ENCODE measurements around the gene FKBP8.

FKBP8 gene

DNA sequence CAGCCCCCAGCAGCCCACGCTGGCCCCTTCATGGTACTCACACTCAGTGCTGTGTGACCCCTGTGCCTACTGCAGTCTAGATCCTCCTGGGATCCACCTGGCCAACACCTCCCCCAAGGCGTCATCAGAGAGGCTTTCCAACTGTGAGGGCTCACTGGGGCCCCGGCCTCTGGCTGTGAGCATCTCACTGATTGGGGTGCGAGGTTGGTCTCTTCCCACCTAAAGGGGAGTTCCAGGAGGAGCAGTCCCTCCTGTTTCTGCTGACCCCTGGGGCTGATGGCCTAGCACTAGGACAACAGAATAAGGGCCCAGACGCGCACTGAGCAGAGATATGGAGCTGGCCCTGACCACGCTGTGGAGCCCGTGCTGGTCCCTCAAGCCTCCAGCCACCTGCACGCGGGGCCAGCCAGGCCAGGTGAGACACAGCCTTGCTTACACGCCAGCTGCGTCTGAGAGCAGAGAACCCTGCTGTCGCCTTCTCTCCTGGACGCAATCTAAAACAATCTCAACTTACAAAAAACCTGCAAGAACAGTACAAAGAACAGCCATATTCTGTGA is 53.7 kb downstream of the FKBP8 start:
- DNase-seq (ENCODE audit: extremely low read depth, low read depth): no peak
- TF ChIP-seq, protein P1, sequence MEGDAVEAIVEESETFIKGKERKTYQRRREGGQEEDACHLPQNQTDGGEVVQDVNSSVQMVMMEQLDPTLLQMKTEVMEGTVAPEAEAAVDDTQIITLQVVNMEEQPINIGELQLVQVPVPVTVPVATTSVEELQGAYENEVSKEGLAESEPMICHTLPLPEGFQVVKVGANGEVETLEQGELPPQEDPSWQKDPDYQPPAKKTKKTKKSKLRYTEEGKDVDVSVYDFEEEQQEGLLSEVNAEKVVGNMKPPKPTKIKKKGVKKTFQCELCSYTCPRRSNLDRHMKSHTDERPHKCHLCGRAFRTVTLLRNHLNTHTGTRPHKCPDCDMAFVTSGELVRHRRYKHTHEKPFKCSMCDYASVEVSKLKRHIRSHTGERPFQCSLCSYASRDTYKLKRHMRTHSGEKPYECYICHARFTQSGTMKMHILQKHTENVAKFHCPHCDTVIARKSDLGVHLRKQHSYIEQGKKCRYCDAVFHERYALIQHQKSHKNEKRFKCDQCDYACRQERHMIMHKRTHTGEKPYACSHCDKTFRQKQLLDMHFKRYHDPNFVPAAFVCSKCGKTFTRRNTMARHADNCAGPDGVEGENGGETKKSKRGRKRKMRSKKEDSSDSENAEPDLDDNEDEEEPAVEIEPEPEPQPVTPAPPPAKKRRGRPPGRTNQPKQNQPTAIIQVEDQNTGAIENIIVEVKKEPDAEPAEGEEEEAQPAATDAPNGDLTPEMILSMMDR (IDR thresholded peaks at IDR 0.05; ENCODE audit: low read depth, low read length, missing control alignments): no peak
- no peak overlapping the region for H3K4me3 ChIP-seq (replicated peaks; ENCODE audit: low read depth, low read length)

GRCh38 chr19:18488838-18489626 is 54.3 kb downstream of the FKBP8 start:
- TF ChIP-seq, protein P1 (IDR thresholded peaks at IDR 0.05; ENCODE audit: low read depth, low read length, missing control alignments): peak; percentile 29
- DNase-seq (ENCODE audit: extremely low read depth, low read depth): no peak
- no peak overlapping the region for H3K4me3 ChIP-seq (replicated peaks; ENCODE audit: low read depth, low read length)

DNA sequence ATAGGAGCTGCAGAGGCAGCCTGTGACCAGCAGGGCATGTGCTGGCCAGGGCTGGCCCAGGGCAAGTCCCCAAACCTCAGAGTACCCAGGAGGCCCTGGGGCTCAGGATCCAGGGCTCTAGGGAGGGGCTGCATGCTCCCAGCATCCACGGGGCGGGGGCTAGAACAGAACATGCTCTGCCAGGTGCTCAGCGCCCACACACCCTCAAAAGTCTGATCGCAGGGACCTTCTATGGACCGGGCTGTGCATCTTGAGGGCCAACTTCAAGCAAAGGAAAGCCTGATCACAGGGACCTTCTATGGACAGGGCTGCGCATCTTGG is 55.0 kb downstream of the FKBP8 start:
- H3K4me3 ChIP-seq (replicated peaks; ENCODE audit: low read depth, low read length): no peak overlapping the region
- TF ChIP-seq, protein P1 (IDR thresholded peaks at IDR 0.05; ENCODE audit: low read depth, low read length, missing control alignments): peak; percentile 20
- no peak for DNase-seq (ENCODE audit: extremely low read depth, low read depth)

DNA sequence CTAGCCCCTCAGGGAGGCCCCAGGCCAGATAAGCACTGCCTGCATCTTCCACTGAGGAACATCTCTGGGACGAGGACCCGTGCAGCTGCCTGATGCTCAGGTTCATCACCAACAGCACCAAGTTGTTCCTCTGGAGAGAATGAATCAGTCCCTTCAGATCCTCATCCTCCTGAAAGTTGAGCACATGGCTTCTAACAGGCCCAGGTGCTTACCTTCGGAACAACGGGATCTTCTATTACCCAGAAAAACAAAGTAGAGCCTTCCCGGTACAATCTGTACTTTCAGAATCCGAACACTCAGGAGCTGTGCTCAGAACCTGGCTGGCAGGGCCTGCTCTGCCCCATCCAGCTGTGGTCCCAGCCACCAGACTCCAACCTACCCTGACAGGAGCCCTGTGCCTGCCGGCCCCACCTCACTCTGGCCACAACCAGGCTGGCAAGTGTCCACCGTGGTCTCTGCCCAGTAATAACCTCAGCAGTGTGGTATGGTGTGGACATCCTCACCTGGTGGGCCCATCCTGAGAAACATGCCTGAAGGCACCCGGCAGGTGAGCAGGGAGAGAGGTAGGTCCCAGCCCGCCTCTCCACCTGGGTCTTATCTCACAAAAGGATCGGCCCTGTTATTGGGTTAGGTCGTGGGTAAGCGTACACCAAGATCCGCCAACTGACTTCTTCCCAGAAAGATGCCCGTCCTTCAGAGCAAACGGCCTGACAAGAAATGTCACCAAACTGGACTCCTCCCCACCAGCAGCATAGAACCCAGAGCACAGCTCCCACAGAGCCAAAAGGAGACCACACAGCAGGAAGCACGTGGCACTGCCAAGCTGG is 55.6 kb downstream of the FKBP8 start:
- TF ChIP-seq, protein P1 (IDR thresholded peaks at IDR 0.05; ENCODE audit: low read depth, low read length, missing control alignments): no peak
- DNase-seq (ENCODE audit: extremely low read depth, low read depth): no peak
- no peak overlapping the region for H3K4me3 ChIP-seq (replicated peaks; ENCODE audit: low read depth, low read length)

GRCh38 chr19:18486746-18487145 is 56.6 kb downstream of the FKBP8 start:
- no peak overlapping the region for H3K4me3 ChIP-seq (replicated peaks; ENCODE audit: low read depth, low read length)
- DNase-seq (ENCODE audit: extremely low read depth, low read depth): no peak
- TF ChIP-seq, protein P1 (IDR thresholded peaks at IDR 0.05; ENCODE audit: low read depth, low read length, missing control alignments): no peak

- DNase-seq (ENCODE audit: extremely low read depth, low read depth): no peak
- no peak overlapping the region for H3K4me3 ChIP-seq (replicated peaks; ENCODE audit: low read depth, low read length)
- TF ChIP-seq, protein P1 (IDR thresholded peaks at IDR 0.05; ENCODE audit: low read depth, low read length, missing control alignments): no peak
Measured at GRCh38 chr19:18484992-18485391, 58.4 kb downstream of the FKBP8 start.

Data from HFF-Myc (cell line).